SK-N-MC (cell line): ENCODE results near the gene AP3D1.

ENCODE experiments used
- EZH2 ChIP-seq: fragments of 200-600 bp; sonication (generic); IDR thresholded peaks from one replicate; pipeline ENCODE4 v1.6.1; 2017; ENCODE audit warnings: antibody characterized with exemption
- FOXP2 ChIP-seq: optimal IDR thresholded peaks from 2 replicates; pipeline ENCODE3; 2011; ENCODE audit warnings: mild to moderate bottlenecking, moderate library complexity; ENCODE audit not compliant: insufficient read depth; ENCODE audit errors: extremely low read length, control extremely low read depth
- POLR2AphosphoS5 ChIP-seq: IDR thresholded peaks from 2 replicates; pipeline ENCODE4 v1.6.1; 2012; ENCODE audit warnings: mild to moderate bottlenecking, low read depth, low read length, borderline replicate concordance

GRCh38 chr19:2180881-2181632, 29.7 kb upstream of the AP3D1 start:
- no peak for TF ChIP-seq EZH2
- no peak for TF ChIP-seq POLR2AphosphoS5
- TF ChIP-seq FOXP2: no peak
